Urothelium cell line (cell line): ENCODE data around the gene AVEN.
"Not testable (repeated sequence)": the region's sequence is repeated elsewhere in the genome, so short reads cannot be mapped to it uniquely, and the experiment has no call there.

Experiments used
- DNase-seq: peaks from one replicate; pipeline ENCODE4 v3.0.0; 2011; ENCODE audit warnings: low spot score, mixed read lengths
- FAIRE-seq: peaks from 2 replicates; lab custom pipeline; 2011; peaks lifted over from hg19 to GRCh38; lab: Jason Lieb, UNC

Gene AVEN

GRCh38 chr15:33858836-33859235 lies 180.2 kb downstream of the AVEN start:
- FAIRE-seq (no peak), DNase-seq (no peak)

- DNase-seq: no peak
- FAIRE-seq: no peak
These were observed 181.3 kb downstream of the AVEN start for GRCh38 chr15:33857726-33858125.

- DNase-seq: peak; percentile 33
- FAIRE-seq: no peak
These were observed 186.4 kb downstream of the AVEN start for GRCh38 chr15:33852570-33852969.

GRCh38 chr15:33852094-33852493 lies 186.9 kb downstream of the AVEN start:
- FAIRE-seq: no peak
- no peak for DNase-seq

GRCh38 chr15:33851079-33851478 lies 187.9 kb downstream of the AVEN start:
- FAIRE-seq: no peak
- no peak for DNase-seq

GRCh38 chr15:33848011-33848410 lies 191.0 kb downstream of the AVEN start:
- FAIRE-seq (no peak), DNase-seq (no peak)

- FAIRE-seq (no peak), DNase-seq (no peak)
These were observed 192.1 kb downstream of the AVEN start for GRCh38 chr15:33846862-33847261.

GRCh38 chr15:33846142-33846541 lies 192.9 kb downstream of the AVEN start:
- no peak for DNase-seq
- no peak for FAIRE-seq

GRCh38 chr15:33844597-33844996 lies 194.4 kb downstream of the AVEN start:
- no peak for DNase-seq
- no peak for FAIRE-seq

GRCh38 chr15:33844186-33844585 lies 194.8 kb downstream of the AVEN start:
- FAIRE-seq (no peak), DNase-seq (no peak)

GRCh38 chr15:33840615-33841014 lies 198.4 kb downstream of the AVEN start:
- DNase-seq: no peak
- FAIRE-seq: no peak

- FAIRE-seq (no peak), DNase-seq (no peak)
These were observed 199.5 kb downstream of the AVEN start for GRCh38 chr15:33839540-33839939.

- DNase-seq: no peak
- FAIRE-seq: no peak
These were observed 201.7 kb downstream of the AVEN start for GRCh38 chr15:33837294-33837693.

GRCh38 chr15:33834892-33835743 lies 203.9 kb downstream of the AVEN start:
- FAIRE-seq (no peak), DNase-seq (no peak)

- DNase-seq (no peak), FAIRE-seq (no peak)
These were observed 207.4 kb downstream of the AVEN start for GRCh38 chr15:33831646-33832045.

- no peak for DNase-seq
- no peak for FAIRE-seq
These were observed 208.7 kb downstream of the AVEN start for GRCh38 chr15:33830351-33830750.

GRCh38 chr15:33826201-33826600 lies 212.8 kb downstream of the AVEN start:
- DNase-seq: no peak
- FAIRE-seq: no peak

- DNase-seq (no peak), FAIRE-seq (no peak)
These were observed 213.6 kb downstream of the AVEN start for GRCh38 chr15:33825453-33825852.

GRCh38 chr15:33823119-33823518 lies 215.9 kb downstream of the AVEN start:
- FAIRE-seq (no peak), DNase-seq (no peak)

- DNase-seq: no peak
These were observed 216.5 kb downstream of the AVEN start for GRCh38 chr15:33822479-33822878.

GRCh38 chr15:33819499-33819898 lies 219.5 kb downstream of the AVEN start:
- DNase-seq, FAIRE-seq: not testable (repeated sequence)

More at GRCh38 chr15:33822479-33822878, 216.5 kb downstream of the AVEN start:
- FAIRE-seq: no peak
